Tibial artery (tissue), 4 donors: ENCODE results near the gene DNAJC4.
A peak's percentile ranks its signal among the peaks of the same experiment; 100 is the strongest.

Experiments
- DNase-seq, 2 donors: peaks; one replicate each; pipeline ENCODE4 v3.0.0-alpha.2; 2019
- H3K27ac ChIP-seq, 2 donors: fragments of 200-600 bp; sonication (generic) in 1 of 2; 1 replicate in 1 of 2; 2 replicates in 1 of 2; pipeline ENCODE4 v1.5.1; 2018 to 2019; ENCODE audit warnings: mild to moderate bottlenecking in 1 of 2
- H3K27me3 ChIP-seq, 2 donors: fragments of 200-600 bp; sonication (generic) in 1 of 2; one replicate each; pipeline versions ENCODE4 v1.5.1 to v1.6.0; 2016 to 2019
- H3K36me3 ChIP-seq, 3 donors: fragments of 200-600 bp; sonication (generic) in 2 of 3; one replicate each; pipeline ENCODE4 v1.5.1; 2016 to 2019; ENCODE audit warnings: mild to moderate bottlenecking in 2 of 3
- H3K4me1 ChIP-seq, 4 donors: fragments of 200-600 bp; sonication (generic) in 2 of 4; 1 replicate in 3 of 4; 2 replicates in 1 of 4; pipeline ENCODE4 v1.5.1; 2016 to 2019
- H3K4me3 ChIP-seq, 2 donors: fragments of 200-600 bp; sonication (generic) in 1 of 2; 1 replicate in 1 of 2; 2 replicates in 1 of 2; pipeline ENCODE4 v1.5.1; 2018 to 2019; ENCODE audit warnings: mild to moderate bottlenecking in 2 of 2
- H3K9me3 ChIP-seq, 3 donors: fragments of 200-600 bp; sonication (generic) in 1 of 3; one replicate each; pipeline ENCODE4 v1.5.1; 2016 to 2019
- CTCF ChIP-seq, 2 experiments: fragments of 200-600 bp in 1 of 2; fragments of 450-650 bp in 1 of 2; IDR thresholded peaks; one replicate each; pipeline ENCODE4 v1.5.1; 2017 to 2019; ENCODE audit warnings: antibody characterized with exemption in 2 of 2, mild to moderate bottlenecking in 1 of 2, moderate library complexity in 1 of 2
- intact Hi-C: fragments of 100-400 bp; cut with DNase I; formaldehyde crosslinking; loops from one replicate; pipeline ENCODE4 v1.15.0; 2023; ENCODE audit warnings: low total_unique reads

DNAJC4 gene

GRCh38 chr11:64240435-64241240 is 10.3 kb downstream of the DNAJC4 start, which contains the start of gene FKBP2:
Gene FKBP2 (plus strand): TSS chr11:64241095. CDS start chr11:64242388, 1,293 bp downstream.
- Histone ChIP-seq H3K4me1 (peaks cover 3 to 53% (median 42%) of the 10 kb centered on the region in 4 donors), H3K9me3 (no peaks in the 10 kb centered on the region), H3K27ac (peak within 1 kb of the TSS; percentile 87 to 97), H3K4me3 (peak within 1 kb of the TSS; percentile 62 to 98), H3K27me3 (no peaks in the 10 kb centered on the region), H3K36me3 (peaks cover 6 to 44% (median 16%) of the 10 kb centered on the region in 3 donors)
- TF ChIP-seq CTCF (IDR thresholded peaks at IDR 0.05), result no peak
- peak; percentile 97 to 99 for DNase-seq
- intact Hi-C loops, result no loop called here

GRCh38 chr11:64241241-64241490 is 10.8 kb downstream of the DNAJC4 start:
- Histone ChIP-seq H3K4me1 (peaks cover 0 to 54% (median 40%) of the 10 kb centered on the region in 4 donors), H3K27ac (peak overlapping the region; percentile 87 to 97), H3K9me3 (no peaks in the 10 kb centered on the region), H3K27me3 (no peaks in the 10 kb centered on the region), H3K36me3 (peaks cover 6 to 44% (median 11%) of the 10 kb centered on the region in 3 donors), H3K4me3 (peak overlapping the region; percentile 62 to 98)
- TF ChIP-seq CTCF (IDR thresholded peaks at IDR 0.05), result no peak
- intact Hi-C loops, result no loop called here
- peak; percentile 99 to 100 for DNase-seq

GRCh38 chr11:64241491-64242374 is 11.4 kb downstream of the DNAJC4 start:
- peak overlapping the region; percentile 62 to 98 for H3K4me3 ChIP-seq
- TF ChIP-seq CTCF (IDR thresholded peaks at IDR 0.05), result no peak
- peak; percentile 56 to 87 for DNase-seq
- intact Hi-C loops, result no loop called here
- peak overlapping the region; percentile 87 to 97 for H3K27ac ChIP-seq
- H3K27me3 ChIP-seq, result no peaks in the 10 kb centered on the region
- no peaks in the 10 kb centered on the region for H3K9me3 ChIP-seq
- H3K4me1 ChIP-seq, result peaks cover 0 to 54% (median 39%) of the 10 kb centered on the region in 4 donors
- peaks cover 6 to 41% (median 11%) of the 10 kb centered on the region in 3 donors for H3K36me3 ChIP-seq

GRCh38 chr11:64243236-64243854 is 13.0 kb downstream of the DNAJC4 start:
- TF ChIP-seq CTCF (IDR thresholded peaks at IDR 0.05), result no peak
- intact Hi-C loops, result no loop called here
- H3K27ac ChIP-seq, result peak overlapping the region in 1 of 2 donors; percentile 87
- no peaks in the 10 kb centered on the region for H3K27me3 ChIP-seq
- H3K9me3 ChIP-seq, result no peaks in the 10 kb centered on the region
- no peak for DNase-seq
- peaks cover 0 to 60% (median 45%) of the 10 kb centered on the region in 4 donors for H3K4me1 ChIP-seq
- peaks cover 0 to 25% (median under 1%) of the 10 kb centered on the region in 3 donors for H3K36me3 ChIP-seq
- H3K4me3 ChIP-seq, result no peak overlapping the region

DNA sequence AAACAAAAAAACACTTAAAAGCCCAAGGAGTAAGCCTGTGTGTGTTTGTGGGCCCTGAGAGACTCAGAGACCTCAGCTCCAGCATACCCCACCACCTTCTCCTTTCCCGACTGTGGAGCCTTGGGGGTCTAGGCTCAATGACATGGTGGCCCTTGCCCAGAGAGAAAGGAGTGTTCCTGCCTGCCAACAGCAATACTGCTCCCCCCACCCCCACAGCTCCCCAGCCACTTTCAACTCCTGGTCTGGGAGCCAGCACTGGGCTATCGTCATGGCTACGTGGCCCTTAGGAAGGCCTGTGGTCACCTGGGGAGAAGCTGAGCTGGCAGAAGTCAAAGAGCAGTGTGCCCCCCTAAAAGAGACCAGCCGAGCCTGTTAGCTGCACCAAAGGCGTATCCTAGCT is 13.8 kb downstream of the DNAJC4 start:
- Histone ChIP-seq H3K9me3 (no peaks in the 10 kb centered on the region), H3K4me1 (peaks cover 0 to 60% (median 45%) of the 10 kb centered on the region in 4 donors), H3K27ac (peak overlapping the region in 1 of 2 donors; percentile 89), H3K27me3 (no peaks in the 10 kb centered on the region), H3K4me3 (no peak overlapping the region), H3K36me3 (peaks cover 0 to 17% (median 0%) of the 10 kb centered on the region in 3 donors)
- intact Hi-C loops, result no loop called here
- no peak for TF ChIP-seq CTCF (IDR thresholded peaks at IDR 0.05)
- DNase-seq, result no peak
